Epithelial cell of prostate (primary cell): ENCODE results near the gene NEK2.
A peak's percentile ranks its signal among the peaks of the same experiment; 100 is the strongest.
"Not testable (repeated sequence)": the region's sequence is repeated elsewhere in the genome, so short reads cannot be mapped to it uniquely, and the experiment has no call there.

Experiments
- DNase-seq: peaks from one replicate; pipeline ENCODE4 v3.0.0-alpha.2; 2011; ENCODE audit warnings: low read depth, low spot score
- H3K27ac ChIP-seq: fragments of 450-650 bp; 2 replicates; pipeline ENCODE4 v1.5.1; 2017; ENCODE audit warnings: mild to moderate bottlenecking

NEK2 gene

DNA sequence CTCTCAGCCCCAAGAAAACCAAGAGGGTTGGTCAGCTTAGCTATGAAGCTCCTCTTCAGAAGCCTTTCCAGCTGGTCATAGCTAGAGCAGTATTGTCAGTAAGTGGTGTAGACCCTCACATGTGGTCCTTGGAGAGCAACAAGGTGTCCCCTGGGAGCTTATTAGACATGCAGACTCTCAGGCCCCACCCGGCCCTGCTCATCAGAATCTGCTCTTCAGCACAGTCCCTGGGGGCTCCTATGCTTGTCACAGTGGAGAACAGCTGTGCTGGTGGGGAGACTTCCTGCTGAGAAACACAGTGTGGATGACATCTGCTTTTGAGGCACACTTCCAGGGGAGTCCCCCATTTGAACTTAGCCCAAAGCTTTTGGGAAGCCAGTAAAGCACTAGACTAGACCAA lies 21.9 kb upstream of the NEK2 start:
- DNase-seq: no peak
- no peak overlapping the region for H3K27ac ChIP-seq

DNA sequence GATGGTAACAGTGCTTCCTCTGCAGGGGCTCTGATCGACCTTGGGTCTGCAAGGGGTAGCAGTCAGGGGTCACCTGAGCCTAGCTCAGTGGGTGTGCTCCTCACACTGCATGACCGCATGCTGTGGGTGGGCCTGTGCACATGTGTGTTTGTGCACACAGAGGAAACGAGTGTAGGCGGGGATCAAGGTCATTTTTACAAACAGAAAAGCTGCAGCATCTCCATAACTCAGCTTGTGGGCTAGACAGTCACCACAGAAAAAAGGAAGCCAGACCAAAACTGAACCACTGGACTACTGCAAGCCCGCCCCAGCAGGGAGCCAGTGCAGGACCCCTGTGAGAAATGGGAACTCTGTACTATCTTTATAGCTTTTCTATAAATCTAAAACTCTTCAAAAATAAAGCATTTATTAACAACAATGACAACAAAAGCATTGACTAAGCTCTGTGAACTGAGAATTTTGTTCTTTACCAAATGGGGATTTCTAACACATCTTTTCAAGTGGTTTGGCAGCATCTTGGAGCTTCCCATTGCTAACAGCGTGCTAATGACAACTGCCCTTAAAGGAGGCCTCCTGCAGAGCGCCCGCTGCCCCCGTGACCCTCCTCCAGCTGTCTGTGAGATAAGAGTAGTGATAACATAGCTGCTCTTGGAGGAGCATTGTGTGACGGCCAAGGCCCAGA lies 19.9 kb upstream of the NEK2 start:
- DNase-seq: no peak
- H3K27ac ChIP-seq: no peak overlapping the region

DNA sequence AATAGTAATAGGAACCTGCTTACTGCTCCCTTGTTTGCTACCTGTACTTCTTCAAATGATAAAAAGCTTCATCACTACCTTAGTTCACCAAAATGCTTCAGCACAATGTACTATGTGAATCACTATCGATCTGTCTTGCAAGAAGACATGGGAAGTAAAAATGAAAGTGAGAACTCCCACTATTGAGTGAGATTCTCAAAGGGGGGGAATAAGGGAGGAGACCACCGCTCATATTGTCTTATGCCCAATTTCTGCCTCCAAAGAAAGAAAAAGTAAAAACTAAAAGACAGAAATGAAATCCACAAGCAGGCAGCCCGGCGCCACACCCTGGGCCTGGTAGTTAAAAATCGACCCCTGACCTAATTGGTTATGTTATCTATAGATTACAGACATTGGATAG lies 18.5 kb upstream of the NEK2 start:
- H3K27ac ChIP-seq: not testable (repeated sequence)

DNA sequence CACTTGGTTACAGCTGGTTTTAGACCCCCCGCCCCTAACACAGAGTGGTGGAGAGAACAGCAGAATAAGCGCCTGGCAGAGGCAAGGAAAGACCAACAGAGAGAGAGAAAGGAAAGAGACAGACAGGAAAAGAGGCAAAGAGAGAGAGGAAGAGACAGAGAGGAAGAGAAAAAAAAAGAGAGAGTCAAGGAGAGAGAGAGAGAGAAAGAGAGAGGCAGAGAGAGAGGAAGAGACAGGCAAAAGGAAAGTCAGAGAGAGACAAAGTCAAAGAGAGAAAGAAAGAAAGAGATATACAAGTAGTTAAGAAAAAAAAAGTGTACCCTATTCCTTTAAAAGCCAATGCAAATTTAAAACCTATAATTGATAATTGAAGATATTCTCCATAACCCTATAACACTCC lies 13.0 kb upstream of the NEK2 start:
- H3K27ac ChIP-seq: no peak overlapping the region
- no peak for DNase-seq

More for the DNA sequence above, 18.5 kb upstream of the NEK2 start:
- DNase-seq: not testable (repeated sequence)

DNA sequence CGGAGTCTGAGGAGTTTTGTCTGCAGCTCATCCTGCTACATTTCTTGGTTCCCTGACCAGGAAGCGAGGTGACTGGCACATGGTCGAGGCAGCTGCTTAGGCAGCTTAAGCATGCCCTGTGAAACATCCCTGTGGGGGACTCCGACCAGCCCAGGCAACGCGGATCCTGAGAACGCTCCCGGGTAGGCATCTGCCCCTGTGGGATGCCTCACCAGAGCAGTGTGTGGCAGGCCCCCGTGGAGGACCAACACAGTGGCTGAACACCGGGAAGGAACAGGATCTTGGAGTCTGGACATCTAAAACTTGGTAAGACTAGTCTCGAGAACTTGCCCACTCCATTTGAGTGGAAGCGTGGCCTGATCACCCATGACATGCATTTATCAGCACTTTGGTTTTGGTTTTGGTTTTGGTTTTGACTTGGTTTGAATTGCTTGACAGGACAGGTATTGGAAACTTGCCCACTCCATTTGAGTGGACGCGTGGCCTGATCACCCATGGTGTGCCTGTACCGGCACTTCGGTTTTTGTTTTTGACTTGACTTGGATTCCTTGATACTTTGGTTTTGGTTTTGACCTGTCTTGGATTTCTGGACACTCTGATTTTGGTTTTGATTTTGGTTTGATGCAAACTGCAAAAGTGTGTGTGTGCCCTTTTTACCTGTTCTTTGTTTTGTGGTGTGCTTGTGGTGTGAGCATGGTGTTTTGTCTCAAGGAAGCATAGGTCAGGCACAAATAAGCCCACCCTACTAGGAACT lies 12.2 kb upstream of the NEK2 start:
- H3K27ac ChIP-seq: no peak overlapping the region
- no peak for DNase-seq

DNA sequence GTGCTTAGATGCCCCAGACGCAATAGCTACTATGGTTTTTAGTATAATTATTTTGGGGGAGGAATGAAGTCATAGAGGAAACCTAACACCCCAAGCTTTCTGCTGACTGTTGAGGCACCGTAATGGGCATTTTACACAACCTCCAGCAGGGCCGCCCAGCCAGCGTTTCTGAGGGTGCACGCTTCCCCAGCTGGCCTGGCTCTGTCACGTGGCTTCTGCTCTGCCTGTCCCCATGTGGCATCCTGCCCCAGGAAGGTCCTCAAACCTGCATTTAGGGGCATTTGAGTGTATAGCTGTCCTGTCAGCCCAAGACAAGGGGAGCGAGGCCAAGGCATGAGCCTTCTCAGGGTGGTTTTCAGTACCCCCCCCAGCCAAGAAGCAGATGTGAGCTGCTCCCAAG lies 10.4 kb upstream of the NEK2 start:
- H3K27ac ChIP-seq: no peak overlapping the region
- DNase-seq: no peak

DNA sequence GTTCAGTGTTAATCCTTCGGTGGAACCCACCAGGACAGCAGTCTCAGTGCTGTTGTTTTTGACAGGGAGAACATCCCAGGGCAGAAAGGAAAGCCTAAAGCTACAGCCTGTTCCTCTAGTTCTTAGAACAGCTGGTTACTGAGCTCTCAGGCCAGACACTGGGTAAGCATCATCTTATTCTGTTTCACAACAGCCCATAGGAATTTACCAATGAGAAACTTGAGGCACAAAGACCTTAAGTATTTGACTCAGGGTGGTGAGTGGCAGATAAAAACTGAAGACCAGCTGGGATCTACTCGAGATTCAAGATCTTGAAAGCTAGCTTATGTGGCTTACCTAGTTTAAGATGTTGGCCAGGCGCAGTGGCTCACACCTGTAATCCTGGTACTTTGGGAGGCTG lies 9.4 kb upstream of the NEK2 start:
- DNase-seq: no peak
- no peak overlapping the region for H3K27ac ChIP-seq

DNA sequence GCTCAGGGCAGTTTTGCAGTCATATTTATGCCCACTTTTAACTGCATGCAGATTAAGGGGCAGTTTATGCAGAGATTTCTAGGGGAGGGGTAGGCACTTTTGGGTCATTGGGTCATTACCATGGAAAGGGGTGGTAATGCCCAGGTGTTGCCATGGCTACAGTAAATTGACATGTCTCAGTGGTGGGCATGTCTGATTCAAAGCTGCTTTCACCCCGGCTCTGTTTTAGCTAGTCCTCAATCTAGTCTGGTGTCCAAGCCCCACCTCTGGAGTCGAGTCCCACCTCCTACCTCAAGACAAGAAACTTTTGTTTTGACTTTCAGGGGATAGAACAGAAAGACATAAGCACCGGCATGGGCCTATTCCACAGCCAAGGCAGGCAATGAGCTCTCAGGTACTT lies 8.9 kb upstream of the NEK2 start:
- DNase-seq: no peak
- H3K27ac ChIP-seq: no peak overlapping the region

DNA sequence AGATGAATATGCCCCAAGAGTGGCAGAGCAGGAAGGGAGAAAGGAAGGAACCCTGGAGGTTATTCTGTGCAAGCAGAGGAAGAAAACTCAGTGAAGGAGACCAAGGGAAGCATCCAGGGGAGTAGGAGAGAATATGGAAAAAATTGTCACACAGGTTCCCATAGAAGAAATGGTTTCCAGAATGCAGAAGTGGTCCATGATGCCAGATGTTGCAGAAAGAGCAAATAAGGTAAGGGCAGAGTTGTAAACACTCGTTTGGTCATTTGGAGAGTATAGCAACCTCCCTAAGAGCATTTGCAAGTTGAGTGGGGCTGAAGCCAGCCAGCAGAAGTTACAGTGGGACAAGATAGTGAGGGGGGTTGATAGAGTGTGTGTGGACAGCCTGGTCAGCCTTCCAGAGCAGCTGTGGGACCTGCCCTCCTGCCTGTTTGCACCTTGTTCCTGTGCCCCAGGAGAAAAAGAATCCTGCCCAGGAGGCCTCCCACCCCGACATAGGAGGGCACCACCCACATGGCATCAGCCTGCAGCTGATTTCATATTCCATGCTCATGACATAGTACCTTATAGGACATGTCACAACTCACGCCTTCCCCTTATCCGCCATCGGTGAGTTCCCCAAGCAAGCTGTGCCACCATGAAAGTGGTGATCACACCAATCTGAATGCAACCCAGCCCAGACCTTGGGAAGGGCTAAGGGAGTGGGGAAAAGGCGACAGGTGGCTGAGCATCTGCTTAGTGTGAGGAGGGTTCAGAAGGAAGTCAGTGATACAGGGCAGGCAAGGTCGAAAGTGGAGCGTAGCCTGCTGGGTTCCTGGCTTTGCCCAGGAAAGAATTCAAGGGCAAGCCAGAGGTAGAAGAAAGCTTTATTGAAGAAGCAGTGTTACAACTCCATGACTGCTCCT lies 8.2 kb upstream of the NEK2 start:
- no peak overlapping the region for H3K27ac ChIP-seq
- DNase-seq: no peak

DNA sequence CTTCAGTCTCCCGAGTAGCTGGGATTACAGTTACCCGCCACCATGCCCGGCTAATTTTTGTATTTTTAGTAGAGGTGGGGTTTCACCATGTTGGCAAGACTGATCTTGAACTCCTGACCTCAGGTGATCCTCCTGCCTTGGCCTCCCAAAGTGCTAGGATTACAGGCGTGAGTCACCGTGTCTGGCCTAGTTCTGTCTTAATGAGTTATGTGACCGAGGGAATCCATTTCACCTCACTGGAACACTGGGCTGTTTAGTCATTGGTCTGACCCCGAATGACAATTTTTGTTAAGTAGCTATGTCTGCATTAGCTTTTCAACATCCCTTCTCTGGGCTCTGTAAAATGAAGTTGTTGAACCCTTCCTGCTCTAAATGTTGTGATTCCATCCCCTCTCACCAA lies 6.8 kb upstream of the NEK2 start:
- DNase-seq, H3K27ac ChIP-seq: not testable (repeated sequence)

DNA sequence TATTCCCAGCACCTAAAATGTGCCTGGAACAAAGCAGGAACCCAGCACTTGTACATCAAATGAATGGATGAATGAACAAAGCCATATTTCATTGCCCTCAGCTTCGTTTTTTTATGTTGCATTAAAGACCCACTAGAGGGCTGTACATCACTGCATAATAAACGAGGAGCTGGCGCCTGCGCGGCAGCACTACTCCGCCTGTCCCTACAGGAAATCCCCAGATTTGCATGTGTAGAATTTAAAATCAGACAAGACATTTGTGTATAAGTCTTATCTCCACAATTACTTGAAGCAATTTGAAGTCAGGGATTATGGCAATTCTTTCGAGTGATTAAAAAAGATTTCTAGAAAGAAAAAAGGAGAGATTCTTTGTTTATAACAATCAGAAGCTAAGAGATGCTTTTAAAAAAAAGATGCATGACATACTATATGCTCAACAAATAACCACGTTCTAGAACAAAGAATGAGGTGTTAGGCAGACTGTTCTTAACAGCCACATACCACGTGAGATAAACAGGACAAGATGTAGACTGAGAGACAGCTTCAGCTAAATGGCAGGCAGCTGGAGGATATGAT lies 5.4 kb upstream of the NEK2 start:
- H3K27ac ChIP-seq: no peak overlapping the region
- DNase-seq: peak; percentile 40

DNA sequence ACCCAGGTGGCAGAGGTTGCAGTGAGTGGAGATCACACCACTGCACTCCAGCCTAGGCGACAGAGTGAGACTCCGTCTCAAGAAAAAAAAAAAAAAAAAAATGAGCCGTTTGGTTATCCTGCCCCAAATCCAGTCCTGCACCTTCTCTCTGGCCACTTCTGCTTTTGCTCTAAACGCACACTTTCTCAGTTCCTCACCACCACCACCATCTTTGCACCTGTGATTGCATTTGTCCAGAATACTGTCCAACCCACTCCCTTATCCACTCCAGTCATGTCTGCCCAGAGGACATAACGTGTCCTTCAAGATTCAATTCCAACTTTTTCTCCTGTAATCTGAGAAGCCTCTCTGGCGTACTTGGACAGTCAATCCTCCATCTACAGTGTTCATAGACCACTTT lies 2.2 kb upstream of the NEK2 start:
- no peak for DNase-seq
- H3K27ac ChIP-seq: no peak overlapping the region

DNA sequence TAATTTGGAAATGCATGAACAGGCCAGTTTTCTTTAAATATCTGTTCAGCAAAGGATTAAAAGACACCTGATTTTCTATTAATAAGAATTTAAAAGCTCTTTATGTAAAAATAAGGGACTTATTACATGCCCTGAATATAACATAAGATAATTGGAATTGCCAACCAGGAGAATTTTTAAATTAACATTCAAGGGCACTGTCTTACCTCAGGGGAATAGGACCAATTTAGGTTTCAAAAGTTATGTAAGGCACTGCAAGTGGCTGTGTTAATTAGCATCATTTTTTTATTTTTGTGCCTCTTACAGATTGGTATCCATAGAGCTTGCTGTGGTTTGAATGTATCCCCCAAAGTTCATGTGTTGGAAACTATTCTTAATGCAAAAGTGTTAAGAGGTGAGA lies 1.3 kb upstream of the NEK2 start:
- no peak for DNase-seq
- no peak overlapping the region for H3K27ac ChIP-seq

DNA sequence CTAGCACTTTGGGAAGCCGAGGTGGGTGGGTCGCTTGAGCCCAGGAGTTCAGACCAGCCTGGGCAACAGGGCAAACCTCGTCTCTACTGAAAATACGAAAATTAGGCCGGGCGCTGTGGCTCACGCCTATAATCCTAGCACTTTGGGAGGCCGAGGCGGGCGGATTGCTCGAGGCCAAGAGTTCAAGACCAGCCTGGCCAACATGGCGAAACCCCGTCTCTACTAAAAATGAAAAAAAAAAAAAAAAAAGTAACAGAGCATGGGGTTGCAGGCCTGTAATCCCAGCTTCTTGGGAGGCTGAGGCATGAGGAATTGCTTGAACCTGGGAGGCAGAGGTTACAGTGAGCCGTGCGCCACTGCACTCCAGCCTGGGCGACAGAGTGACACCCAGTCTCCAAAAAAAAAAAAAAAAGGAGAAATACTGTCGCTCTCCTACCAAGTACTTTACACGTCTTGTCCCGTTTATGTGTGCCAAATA lies 724 bp upstream of the NEK2 start:
- no peak overlapping the region for H3K27ac ChIP-seq

DNA sequence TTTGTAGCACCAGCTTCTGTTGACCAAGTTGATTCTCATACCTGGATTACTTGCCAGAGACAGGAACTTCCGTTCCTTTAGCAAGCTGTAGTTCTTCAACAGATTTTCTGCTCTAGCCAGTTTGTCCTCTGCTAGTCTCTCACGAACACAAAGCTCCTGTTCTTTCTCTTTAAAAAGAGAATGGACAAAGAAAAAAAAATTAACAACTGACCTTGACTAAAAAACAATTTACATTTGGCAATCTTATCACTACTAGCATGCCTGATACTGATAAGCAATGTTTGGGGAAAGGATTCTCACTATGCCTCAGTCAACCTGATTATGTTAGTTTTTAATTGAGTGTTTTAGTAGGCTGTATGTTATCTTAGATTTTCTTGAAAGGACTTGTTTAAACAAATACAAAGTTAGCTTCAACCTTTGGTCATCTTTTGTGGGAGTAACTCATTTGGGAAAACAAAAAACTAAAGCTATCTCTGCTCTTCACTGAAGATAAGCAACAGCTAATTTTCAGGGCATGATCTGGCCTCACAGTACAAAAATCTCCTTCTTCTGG lies 8.3 kb downstream of the NEK2 start:
- H3K27ac ChIP-seq: no peak overlapping the region
- no peak for DNase-seq

More for the DNA sequence above, 724 bp upstream of the NEK2 start:
- no peak for DNase-seq

DNA sequence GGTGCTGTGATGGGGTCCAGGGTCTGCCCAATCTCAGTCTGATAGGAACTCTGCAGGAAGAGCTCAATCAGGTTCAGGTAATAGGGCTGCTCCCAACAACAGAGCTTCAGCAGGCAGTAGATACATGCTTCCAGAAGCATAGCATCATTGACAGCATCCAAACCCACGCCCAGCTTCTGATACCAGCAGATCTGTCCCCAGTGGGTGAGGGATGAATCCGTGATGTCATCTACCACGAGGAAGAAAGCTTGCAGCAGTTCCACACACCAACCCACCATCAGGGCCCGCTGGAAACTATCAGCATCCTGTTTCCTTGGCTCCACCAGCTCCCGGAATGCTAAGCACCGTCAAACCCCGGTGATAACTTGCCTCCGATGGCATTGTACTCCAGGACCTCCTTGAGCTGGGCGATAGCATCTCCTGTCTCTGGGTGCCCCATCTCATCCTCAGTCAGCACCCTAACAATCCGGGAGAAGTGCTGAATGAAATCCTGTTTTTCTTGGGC lies 14.7 kb downstream of the NEK2 start:
- no peak for DNase-seq
- H3K27ac ChIP-seq: no peak overlapping the region

DNA sequence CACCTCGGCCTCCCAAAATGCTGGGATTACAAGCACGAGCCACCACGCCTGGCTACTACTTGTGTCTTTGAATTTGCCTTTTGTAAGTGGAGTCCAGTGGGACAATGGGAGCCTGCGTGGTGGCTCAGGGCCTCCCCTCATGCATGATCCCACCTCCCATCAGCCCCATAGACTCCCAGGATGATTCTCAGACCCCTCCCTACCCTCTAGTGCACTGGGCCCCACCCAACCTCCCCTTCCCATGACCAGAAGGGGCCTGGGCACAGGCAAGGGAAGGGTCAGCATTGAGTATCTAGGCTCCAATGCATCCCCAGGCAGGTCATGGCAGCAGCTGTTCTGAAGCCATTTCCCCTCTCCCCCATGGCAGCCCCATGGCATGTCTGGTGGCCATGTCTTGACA lies 18.7 kb downstream of the NEK2 start:
- DNase-seq: no peak

DNA sequence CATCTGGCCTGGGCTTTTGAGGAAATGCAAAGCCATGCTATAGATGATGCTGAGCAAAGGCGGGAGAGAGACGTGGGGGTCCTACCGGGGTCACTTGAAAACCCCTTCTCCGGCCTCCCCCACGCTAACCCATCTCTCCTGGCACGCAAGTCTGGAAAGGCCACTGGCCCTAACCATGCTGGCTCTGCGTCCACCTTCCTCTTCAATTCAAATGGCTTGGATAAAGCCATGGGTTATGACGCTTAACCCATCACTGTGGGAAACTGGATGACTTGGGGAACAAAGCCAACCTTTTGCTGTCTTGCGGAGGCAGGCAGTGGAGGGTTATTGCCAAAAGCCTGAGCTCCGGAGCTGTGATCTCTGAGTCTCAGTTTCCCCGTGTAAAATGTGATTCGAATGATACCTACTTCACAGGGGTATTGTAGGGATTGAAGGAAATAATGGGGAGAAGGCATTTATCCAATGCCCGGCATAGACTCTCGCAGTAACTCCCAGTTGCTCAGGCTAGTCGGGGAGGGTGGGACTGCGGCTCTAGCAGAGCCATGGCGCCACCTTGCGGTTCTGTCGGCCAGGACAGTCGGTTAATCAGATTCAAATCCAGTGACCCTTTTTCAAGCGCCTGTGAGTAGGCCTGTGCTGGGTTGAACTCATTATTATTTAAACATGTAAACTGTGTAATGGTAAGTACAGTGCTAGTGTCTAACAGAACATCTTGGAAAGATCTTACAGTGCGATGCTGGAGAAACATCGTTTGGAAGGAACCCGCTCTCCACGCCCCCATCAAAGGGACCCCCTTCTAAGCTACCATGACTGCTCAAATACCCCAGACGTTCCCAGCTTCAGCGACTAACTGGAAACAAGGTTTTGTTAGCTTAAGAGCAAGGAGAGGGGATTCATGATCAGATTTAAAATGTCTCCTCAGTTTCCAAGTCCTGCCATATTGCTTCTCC lies 20.3 kb downstream of the NEK2 start:
- no peak for DNase-seq
- no peak overlapping the region for H3K27ac ChIP-seq

More for the DNA sequence above, 18.7 kb downstream of the NEK2 start:
- H3K27ac ChIP-seq: no peak overlapping the region

DNA sequence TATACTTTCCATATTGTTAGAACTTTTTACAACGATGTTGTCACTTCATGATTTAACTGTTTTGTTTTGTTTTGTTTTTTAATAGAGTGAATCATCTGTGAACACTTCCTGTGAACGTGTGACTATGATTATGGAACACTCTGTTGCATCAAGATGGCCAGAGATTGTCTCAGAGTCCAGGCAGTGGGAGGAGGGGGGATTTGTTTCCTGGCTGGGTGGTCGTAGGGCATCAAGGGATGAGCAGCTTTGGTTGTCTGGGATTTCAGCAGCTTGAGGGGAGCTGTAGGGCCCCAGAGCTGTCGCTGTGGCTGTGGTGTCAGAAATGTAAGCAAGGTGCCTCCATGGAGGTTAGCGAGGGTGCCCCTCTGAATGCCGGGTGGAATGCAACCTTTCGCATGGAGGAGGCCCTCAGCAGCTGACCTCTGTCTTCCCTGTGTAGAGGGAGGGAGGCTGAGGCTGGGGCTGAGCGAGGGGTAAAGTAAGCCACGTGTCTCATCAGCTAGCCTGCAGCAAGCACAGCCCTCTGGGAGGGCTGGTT lies 21.4 kb downstream of the NEK2 start:
- DNase-seq: no peak
- peak overlapping the region; percentile 41 for H3K27ac ChIP-seq
